ENCODE results near the gene SUSD5.
"Not testable (repeated sequence)": the region's sequence is repeated elsewhere in the genome, so short reads cannot be mapped to it uniquely, and the experiment has no call there.

The SUSD5 gene

GRCh38 chr3:33113772-33114621, 104.6 kb downstream of the SUSD5 start, which contains the start of gene CRTAP:
Gene CRTAP (plus strand): TSS chr3:33114014. CDS start chr3:33114078, 64 bp downstream.
- peak; percentile 95 for DNase-seq

GRCh38 chr3:33111581-33111980, 107.0 kb downstream of the SUSD5 start:
- DNase-seq: no peak

- not testable (repeated sequence) for DNase-seq
Measured at GRCh38 chr3:33106854-33107253, 111.8 kb downstream of the SUSD5 start.

GRCh38 chr3:33105341-33105948, 113.2 kb downstream of the SUSD5 start:
- no peak for DNase-seq

- no peak for DNase-seq
Measured at GRCh38 chr3:33104803-33105202, 113.8 kb downstream of the SUSD5 start.

GRCh38 chr3:33103480-33103879, 115.1 kb downstream of the SUSD5 start:
- no peak for DNase-seq

GRCh38 chr3:33103034-33103433, 115.6 kb downstream of the SUSD5 start:
- DNase-seq: no peak

- DNase-seq: no peak
Measured at GRCh38 chr3:33100229-33100628, 118.4 kb downstream of the SUSD5 start.

All from fibroblast of skin of abdomen (primary cell).